ENCODE data around the gene ANTXRL. TPM values are rescaled to one million over a fixed set of nuclear protein-coding genes. Genes with fewer than 3 reads are reported as not detected.
"Not testable (repeated sequence)": the region's sequence is repeated elsewhere in the genome, so short reads cannot be mapped to it uniquely, and the experiment has no call there.

ANTXRL gene
- total and polyA plus RNA-seq, 12 donors = 0.22 to 6.3 (median 0.49) TPM; not detected in 7

- H3K27me3 ChIP-seq; intact Hi-C loops (cut with DNase I); H3K4me3 ChIP-seq; H3K36me3 ChIP-seq; DNase-seq; H3K27ac ChIP-seq; ATAC-seq; H3K9me3 ChIP-seq; H3K4me1 ChIP-seq: not testable (repeated sequence)
- WGBS, 2 donors = 22 to 56% methylated on average over 3 to 5 of the region's 8 CpGs
These were observed 91.3 kb downstream of the ANTXRL start for GRCh38 chr10:46378108-46378507.

GRCh38 chr10:46379233-46379848, 92.5 kb downstream of the ANTXRL start:
- intact Hi-C loops (cut with DNase I); H3K9me3 ChIP-seq; H3K4me3 ChIP-seq; H3K27ac ChIP-seq; DNase-seq; ATAC-seq; H3K4me1 ChIP-seq; H3K36me3 ChIP-seq; H3K27me3 ChIP-seq: not testable (repeated sequence)
- 40% methylated on average over 1 of the region's 5 CpGs; no CpG with 5 or more reads in 1 of the 2 donors for WGBS, 2 donors

Other genes starting within 250 kb of the ANTXRL start
- not detected for gene MSMB, start 240.7 kb upstream of the ANTXRL start, total RNA-seq
- not detected for gene MSMB, start 240.7 kb upstream of the ANTXRL start, polyA plus RNA-seq
- gene ANXA8L1, start 88.8 kb downstream of the ANTXRL start, total RNA-seq = 1 to 10 TPM in 3 of 10 donors, under 1 TPM in 1, not detected in 6; 0.31 to 1.7 (median 1.5) TPM
- gene ANXA8L1, start 88.8 kb downstream of the ANTXRL start, polyA plus RNA-seq = under 1 TPM; 0.04 to 0.22 TPM
- gene NPY4R, start 179.0 kb downstream of the ANTXRL start, total RNA-seq = not detected
- gene NPY4R, start 179.0 kb downstream of the ANTXRL start, polyA plus RNA-seq = not detected

Measured in heart right ventricle (tissue), 16 donors.